SJCRH30 (cell line): ENCODE data around the gene RAB3B. TPM values are rescaled to one million over a fixed set of nuclear protein-coding genes. Genes with fewer than 3 reads are reported as not detected.
"Not testable (repeated sequence)": the region's sequence is repeated elsewhere in the genome, so short reads cannot be mapped to it uniquely, and the experiment has no call there.

Experiments used
- DNase-seq, 2 experiments: peaks; one replicate each; pipeline ENCODE4 v3.0.0-alpha.2; 2015 to 2020
- H3K27ac ChIP-seq: fragments of 250-450 bp; sonication (Bioruptor Pico); 2 replicates; pipeline ENCODE4 v1.5.1; 2020; ENCODE audit warnings: mild to moderate bottlenecking, moderate library complexity
- H3K27me3 ChIP-seq: fragments of 250-450 bp; sonication (Bioruptor Pico); 2 replicates; pipeline ENCODE4 v1.5.1; 2020; ENCODE audit warnings: mild to moderate bottlenecking, moderate library complexity
- H3K36me3 ChIP-seq: fragments of 250-450 bp; sonication (Bioruptor Pico); 2 replicates; pipeline ENCODE4 v1.5.1; 2020; ENCODE audit warnings: mild to moderate bottlenecking, moderate library complexity
- H3K4me1 ChIP-seq: fragments of 250-450 bp; sonication (Bioruptor Pico); 2 replicates; pipeline ENCODE4 v1.5.1; 2020; ENCODE audit warnings: mild to moderate bottlenecking, moderate library complexity
- H3K4me3 ChIP-seq: fragments of 250-450 bp; sonication (Bioruptor Pico); 2 replicates; pipeline ENCODE4 v1.5.1; 2020; ENCODE audit warnings: mild to moderate bottlenecking, moderate library complexity
- H3K9me3 ChIP-seq: fragments of 250-450 bp; sonication (Bioruptor Pico); replicated peaks from 2 replicates; pipeline ENCODE4 v1.5.1; 2020; ENCODE audit warnings: mild to moderate bottlenecking, moderate library complexity
- total RNA-seq: library from RNA; depleted of rRNA; stranded (reverse); fragments of >200 nt; shearing (Covaris generic); gene quantifications from 2 replicates; pipeline ENCODE4 v1.2.3, GENCODE V29; 2014

Gene RAB3B
- total RNA-seq, 1 experiment from 2014 or later, result 0.67 TPM

DNA sequence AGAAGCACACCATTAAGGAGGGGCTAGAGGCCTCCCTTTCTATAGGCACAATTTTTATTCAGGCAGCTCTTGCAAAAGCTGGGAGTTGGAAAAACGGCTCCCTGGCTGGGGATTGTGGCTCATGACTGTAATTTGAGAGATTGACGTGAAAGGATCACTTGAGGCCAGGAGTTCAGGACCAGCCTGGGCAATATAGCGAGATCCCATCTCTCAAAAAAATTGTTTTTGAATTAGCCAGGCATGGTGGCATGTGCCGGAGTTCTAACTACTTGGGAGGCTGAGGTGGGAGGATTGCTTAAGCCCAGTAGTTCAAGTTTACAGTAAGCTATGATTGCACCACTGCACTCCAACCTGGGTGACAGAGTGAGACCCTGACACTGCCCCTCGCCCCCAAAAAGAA lies 88.0 kb downstream of the RAB3B start:
- H3K4me3 ChIP-seq, result no peak overlapping the region
- no peaks in the 10 kb centered on the region for H3K4me1 ChIP-seq
- no peaks in the 10 kb centered on the region for H3K27me3 ChIP-seq
- no peaks in the 10 kb centered on the region for H3K36me3 ChIP-seq
- H3K27ac ChIP-seq, result no peak overlapping the region
- no peaks in the 10 kb centered on the region for H3K9me3 ChIP-seq
- DNase-seq, result no peak

GRCh38 chr1:51901151-51901550 lies 89.3 kb downstream of the RAB3B start:
- Histone ChIP-seq H3K27ac (no peak overlapping the region), H3K9me3 (no peaks in the 10 kb centered on the region), H3K27me3 (peaks cover 2% of the 10 kb centered on the region; the same call in 1 of the 2 replicates), H3K4me1 (no peaks in the 10 kb centered on the region), H3K36me3 (no peaks in the 10 kb centered on the region), H3K4me3 (no peak overlapping the region)
- DNase-seq, result no peak

DNA sequence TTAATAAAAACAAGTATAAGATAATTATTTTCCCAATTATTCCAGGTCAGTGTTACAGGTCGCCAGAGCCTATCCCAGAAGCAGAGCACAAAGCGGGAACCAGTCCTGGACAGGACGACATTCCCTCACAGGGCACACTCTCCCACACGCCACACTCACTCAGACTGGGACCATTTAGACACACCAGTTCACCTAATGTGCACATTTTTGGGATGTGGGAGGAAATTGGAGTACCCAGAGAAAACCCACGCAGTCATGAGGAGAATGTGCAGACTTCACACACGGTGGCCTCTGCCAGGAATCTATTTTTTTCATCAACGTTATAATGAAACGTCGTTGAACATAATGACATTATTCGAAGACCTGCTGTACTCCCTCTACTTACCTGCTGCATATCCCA lies 91.5 kb downstream of the RAB3B start:
- DNase-seq, result no peak
- Histone ChIP-seq H3K4me3 (no peak overlapping the region), H3K9me3 (no peaks in the 10 kb centered on the region), H3K4me1 (no peaks in the 10 kb centered on the region), H3K27me3 (peaks cover 8% of the 10 kb centered on the region; the same call in 1 of the 2 replicates), H3K36me3 (no peaks in the 10 kb centered on the region), H3K27ac (no peak overlapping the region)

DNA sequence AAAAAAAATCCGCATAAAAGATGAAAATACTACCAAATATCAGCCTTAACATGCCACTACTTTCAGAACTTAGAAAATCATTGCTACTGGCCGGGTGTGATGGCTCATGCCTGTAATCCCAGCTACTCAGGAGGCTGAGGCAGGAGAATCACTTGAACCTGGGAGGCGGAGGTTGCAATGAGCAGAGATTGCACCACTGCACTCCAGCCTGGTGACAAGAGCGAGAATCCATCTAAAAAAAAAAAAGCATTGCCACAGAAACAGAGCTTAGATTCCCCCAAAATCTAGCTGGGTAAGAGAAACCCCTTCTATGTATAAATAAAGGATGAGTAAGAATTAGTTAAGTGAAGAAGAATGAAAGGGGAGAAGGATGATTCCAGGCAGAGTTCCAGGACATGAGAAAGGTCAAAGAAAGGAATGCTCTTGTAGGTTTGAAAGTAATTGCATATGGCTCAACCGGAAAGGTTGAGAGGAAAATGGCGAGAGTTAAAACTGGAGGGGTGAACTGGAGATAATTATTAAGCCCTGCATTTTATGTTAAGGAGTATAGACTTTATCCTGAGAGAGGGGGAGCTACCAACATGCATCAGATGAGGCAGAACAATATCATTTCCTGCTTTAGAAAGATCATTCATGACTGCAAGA lies 92.3 kb downstream of the RAB3B start:
- H3K4me1 ChIP-seq, result no peaks in the 10 kb centered on the region
- H3K36me3 ChIP-seq, result no peaks in the 10 kb centered on the region
- no peak overlapping the region for H3K27ac ChIP-seq
- H3K4me3 ChIP-seq, result no peak overlapping the region
- no peak for DNase-seq
- no peaks in the 10 kb centered on the region for H3K9me3 ChIP-seq
- peaks cover 8% of the 10 kb centered on the region; the same call in 1 of the 2 replicates for H3K27me3 ChIP-seq

- no peaks in the 10 kb centered on the region for H3K9me3 ChIP-seq
- H3K27ac ChIP-seq, result no peak overlapping the region
- no peaks in the 10 kb centered on the region for H3K36me3 ChIP-seq
- no peaks in the 10 kb centered on the region for H3K4me1 ChIP-seq
- no peak for DNase-seq
- H3K27me3 ChIP-seq, result peaks cover 8% of the 10 kb centered on the region; the same call in 1 of the 2 replicates
- no peak overlapping the region for H3K4me3 ChIP-seq
These were observed 92.8 kb downstream of the RAB3B start for GRCh38 chr1:51897699-51898031.

DNA sequence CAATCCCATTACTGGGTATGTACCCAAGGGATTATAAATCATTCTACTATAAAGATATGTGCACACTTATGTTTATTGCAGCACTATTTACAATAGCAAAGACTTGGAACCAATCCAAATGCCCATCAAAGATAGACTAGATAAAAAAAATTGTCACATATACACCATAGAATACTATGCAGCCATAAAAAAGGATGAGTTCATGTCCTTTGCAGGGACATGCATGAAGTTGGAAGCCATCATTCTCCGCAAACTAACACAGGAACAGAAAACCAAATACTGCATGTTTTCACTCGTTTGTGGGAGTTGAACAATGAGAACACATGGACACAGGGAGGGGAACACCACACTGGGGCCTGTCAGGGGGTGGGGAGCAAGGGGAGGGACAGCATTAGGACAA lies 95.8 kb downstream of the RAB3B start:
- H3K4me3 ChIP-seq, H3K36me3 ChIP-seq, DNase-seq, H3K4me1 ChIP-seq, H3K27me3 ChIP-seq, H3K27ac ChIP-seq, H3K9me3 ChIP-seq: not testable (repeated sequence)

DNA sequence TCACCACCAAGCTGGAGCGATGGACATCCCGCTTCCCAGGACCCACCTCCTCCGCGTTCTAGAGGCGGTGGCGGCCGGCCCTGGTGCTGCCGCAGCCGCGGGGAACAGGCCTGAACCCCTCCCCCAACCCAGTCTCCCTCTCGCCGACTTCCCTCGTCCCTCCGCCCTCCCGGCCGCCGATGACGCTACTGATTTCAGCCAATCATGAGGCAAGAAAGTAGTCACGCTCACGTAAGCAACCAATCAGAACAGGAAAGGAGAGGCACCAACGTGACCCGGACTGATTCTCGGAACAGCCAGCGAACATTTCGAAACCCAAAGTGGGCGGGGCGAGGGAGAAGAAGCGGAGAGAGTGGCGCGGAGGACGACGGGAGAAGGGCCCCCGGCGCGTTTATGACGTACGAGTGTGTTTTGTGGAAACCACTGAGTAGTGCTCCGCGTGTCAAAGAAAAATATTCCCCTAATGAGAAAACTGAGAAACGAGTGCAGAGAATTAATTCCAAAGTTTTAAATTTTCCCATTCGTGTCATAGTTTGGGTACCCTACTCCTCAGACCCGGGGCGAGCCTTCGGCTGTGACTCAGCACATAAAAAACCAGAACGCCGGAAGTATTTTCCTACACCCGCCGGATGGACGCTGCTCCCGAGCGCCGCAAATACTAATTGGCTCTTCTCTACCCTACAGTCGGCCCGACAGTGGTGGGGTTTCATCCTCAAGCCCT lies 111.7 kb downstream of the RAB3B start, which contains the start of gene NRDC:
NRDC (minus strand) TSS at position 112 of the 721 bp plus-strand sequence. CDS start 112 bp downstream, outside the sequence.
- Histone ChIP-seq H3K4me1 (no peaks in the 10 kb centered on the region), H3K4me3 (peak within 1 kb of the TSS; percentile 83), H3K9me3 (no peaks in the 10 kb centered on the region), H3K27ac (peak within 1 kb of the TSS; percentile 90), H3K36me3 (peaks cover under 1% of the 10 kb centered on the region; the same call in 1 of the 2 replicates), H3K27me3 (no peaks in the 10 kb centered on the region)
- DNase-seq, result peak; percentile 100

DNA sequence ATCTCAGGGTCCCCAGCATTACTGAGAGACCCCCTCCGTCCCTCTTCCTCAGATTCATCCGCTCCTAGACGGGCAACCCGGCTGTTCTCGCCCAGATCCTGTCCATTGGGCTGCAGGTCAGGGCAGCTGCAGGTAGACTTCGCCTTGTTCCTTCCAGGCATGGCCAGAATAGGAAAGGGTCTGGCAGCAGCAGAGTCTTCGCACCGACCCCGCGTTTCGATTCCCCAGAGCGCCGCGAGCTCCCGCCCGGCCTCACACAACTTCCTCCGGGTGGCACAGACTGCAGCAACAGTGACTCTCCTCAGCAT lies 112.2 kb downstream of the RAB3B start:
- no peak for DNase-seq
- H3K27me3 ChIP-seq, result no peaks in the 10 kb centered on the region
- peak overlapping the region; percentile 83 for H3K4me3 ChIP-seq
- no peaks in the 10 kb centered on the region for H3K9me3 ChIP-seq
- no peaks in the 10 kb centered on the region for H3K4me1 ChIP-seq
- peak overlapping the region; percentile 90 for H3K27ac ChIP-seq
- H3K36me3 ChIP-seq, result peaks cover 6% of the 10 kb centered on the region

- peak overlapping the region; percentile 83 for H3K4me3 ChIP-seq
- H3K27me3 ChIP-seq, result no peaks in the 10 kb centered on the region
- H3K9me3 ChIP-seq, result no peaks in the 10 kb centered on the region
- peak; percentile 20 to 38 for DNase-seq
- H3K27ac ChIP-seq, result peak overlapping the region; percentile 90
- peaks cover 8% of the 10 kb centered on the region for H3K36me3 ChIP-seq
- no peaks in the 10 kb centered on the region for H3K4me1 ChIP-seq
These were observed 112.8 kb downstream of the RAB3B start for GRCh38 chr1:51877434-51878307.

DNA sequence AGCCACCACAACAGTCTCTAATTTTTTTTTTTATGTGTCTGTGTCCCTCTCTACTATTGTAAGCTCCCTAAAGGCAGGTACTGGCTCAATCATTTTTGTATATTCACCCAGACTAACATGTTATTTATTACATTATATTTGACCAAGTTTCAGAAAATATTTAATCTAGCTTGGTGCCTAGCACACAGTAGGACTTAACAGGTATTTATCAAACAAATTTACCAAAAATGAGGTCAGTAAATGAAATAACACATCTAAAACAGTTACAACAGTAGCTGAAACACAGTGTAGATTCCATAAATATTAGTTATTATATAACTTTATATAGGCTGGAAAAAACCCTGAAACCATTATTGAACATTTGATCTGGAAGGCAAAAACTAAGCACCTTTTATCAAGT lies 114.7 kb downstream of the RAB3B start:
- no peaks in the 10 kb centered on the region for H3K4me1 ChIP-seq
- peaks cover 8% of the 10 kb centered on the region for H3K36me3 ChIP-seq
- H3K9me3 ChIP-seq, result no peaks in the 10 kb centered on the region
- no peaks in the 10 kb centered on the region for H3K27me3 ChIP-seq
- H3K27ac ChIP-seq, result no peak overlapping the region
- DNase-seq, result no peak
- no peak overlapping the region for H3K4me3 ChIP-seq

DNA sequence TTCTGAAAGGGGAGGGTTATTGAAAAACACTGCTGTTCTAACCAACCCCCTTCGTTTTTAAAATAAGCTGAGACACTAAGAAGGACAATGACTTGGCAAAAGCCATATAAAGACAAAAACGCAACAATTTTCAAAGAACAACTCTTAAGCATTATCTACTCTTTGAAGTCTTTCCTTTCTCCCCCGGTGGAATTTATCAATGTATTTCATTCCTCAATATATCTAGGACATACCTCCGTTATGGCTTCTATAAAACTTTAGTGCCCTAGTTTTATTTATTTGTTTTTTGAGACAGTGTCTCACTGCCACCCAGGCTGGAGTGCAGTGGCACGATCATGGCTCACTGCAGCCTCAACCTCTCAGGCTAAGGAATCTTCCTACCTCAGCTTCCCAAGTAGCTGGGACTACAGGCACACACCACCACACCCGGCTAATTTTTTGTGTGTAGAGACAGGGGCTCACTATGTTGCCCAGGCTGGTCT lies 115.2 kb downstream of the RAB3B start:
- no peaks in the 10 kb centered on the region for H3K9me3 ChIP-seq
- no peak overlapping the region for H3K27ac ChIP-seq
- no peaks in the 10 kb centered on the region for H3K4me1 ChIP-seq
- H3K27me3 ChIP-seq, result no peaks in the 10 kb centered on the region
- H3K36me3 ChIP-seq, result peaks cover 8% of the 10 kb centered on the region
- no peak overlapping the region for H3K4me3 ChIP-seq
- DNase-seq, result no peak

DNA sequence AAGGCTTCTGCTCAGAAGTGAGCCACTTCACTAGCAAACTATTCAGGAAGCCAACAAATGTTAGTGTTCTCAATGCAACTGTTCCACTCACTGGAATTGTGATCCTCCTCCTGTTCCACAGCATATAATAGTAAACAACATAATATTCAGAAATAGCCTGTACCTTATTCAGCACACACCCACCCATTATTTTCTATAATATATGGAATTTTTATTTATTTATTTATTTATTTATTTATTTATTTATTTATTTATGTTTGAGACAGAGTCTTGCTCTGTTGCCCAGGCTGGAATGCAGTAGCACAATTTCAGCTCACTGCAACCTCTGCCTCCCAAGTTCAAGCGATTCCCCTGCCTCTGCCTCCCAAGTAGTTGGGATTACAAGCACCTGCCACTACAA lies 117.2 kb downstream of the RAB3B start:
- not testable (repeated sequence) for H3K9me3 ChIP-seq, H3K27ac ChIP-seq, H3K36me3 ChIP-seq, H3K4me1 ChIP-seq, DNase-seq, H3K4me3 ChIP-seq, H3K27me3 ChIP-seq

DNA sequence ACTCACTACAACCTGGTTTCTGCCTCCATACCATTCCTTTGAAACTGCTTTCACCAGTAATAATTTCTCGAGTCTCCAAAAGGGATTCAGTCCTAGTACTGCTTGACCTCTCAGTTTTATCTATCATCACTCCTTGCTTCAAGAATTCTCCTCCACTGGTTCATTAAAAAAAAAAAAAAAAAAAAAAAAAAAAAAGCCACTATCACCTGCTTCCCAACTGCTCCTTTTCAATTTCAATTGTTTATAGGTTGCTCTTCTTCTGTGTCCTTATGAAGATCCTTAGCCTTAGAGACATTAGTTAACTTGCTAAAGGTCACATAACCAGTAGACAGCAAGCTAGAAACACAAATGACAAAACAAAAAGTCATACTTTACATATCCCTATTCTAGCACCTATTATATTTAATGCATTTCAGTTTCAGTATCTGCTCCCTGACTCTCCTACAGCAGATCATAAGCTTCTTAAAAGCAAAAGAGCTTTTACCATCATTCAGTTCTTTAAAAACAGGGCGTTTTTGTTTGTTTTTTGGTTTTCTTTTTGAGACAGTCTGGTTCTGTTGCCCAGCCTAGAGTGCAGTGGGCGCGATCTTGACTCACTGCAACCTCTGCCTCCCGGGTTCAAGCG lies 119.0 kb downstream of the RAB3B start:
- Histone ChIP-seq H3K9me3 (no peaks in the 10 kb centered on the region), H3K36me3 (peaks cover 8% of the 10 kb centered on the region), H3K4me3 (no peak overlapping the region), H3K27ac (no peak overlapping the region), H3K4me1 (no peaks in the 10 kb centered on the region), H3K27me3 (no peaks in the 10 kb centered on the region)
- no peak for DNase-seq

DNA sequence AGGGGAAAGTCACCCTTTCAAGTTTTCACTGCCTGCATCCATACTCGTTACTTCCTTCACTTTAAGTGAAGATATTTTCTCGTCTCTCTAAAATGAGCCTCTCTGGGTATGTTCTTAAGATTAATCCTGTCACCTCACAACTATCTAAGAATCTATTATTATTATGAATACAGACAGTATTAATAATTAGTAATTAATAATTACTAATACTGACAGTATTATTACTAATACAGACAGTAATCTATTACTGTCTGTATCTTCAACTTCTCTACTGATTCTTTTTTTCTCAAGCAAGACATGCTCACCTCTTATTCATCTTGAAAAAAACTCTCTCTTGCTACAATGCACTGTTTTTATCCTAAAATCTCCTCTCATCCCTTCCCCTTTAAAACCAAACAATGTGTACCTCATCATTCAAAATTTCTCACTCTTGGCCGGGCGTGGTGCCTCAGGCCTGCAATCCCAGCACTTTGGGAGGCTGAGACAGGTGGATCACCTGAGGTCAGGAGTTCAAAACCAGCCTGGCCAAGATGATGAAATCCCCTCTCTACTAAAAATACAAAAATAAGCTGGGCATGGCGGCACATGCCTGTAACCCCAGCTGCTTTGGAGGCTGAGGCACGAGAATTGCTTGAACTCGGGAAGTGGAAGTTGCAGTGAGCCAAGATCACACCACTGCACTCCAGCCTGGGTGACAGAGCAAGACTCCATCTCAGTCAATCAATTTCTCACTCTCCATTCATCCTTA lies 119.7 kb downstream of the RAB3B start:
- H3K27me3 ChIP-seq, result no peaks in the 10 kb centered on the region
- H3K4me3 ChIP-seq, result no peak overlapping the region
- no peaks in the 10 kb centered on the region for H3K4me1 ChIP-seq
- no peak overlapping the region for H3K27ac ChIP-seq
- H3K36me3 ChIP-seq, result peaks cover 8% of the 10 kb centered on the region
- H3K9me3 ChIP-seq, result no peaks in the 10 kb centered on the region
- DNase-seq, result no peak
